Measurements from ENCODE around the gene TEDC2.
"Not testable (repeated sequence)": the region's sequence is repeated elsewhere in the genome, so short reads cannot be mapped to it uniquely, and the experiment has no call there.

TEDC2 gene

GRCh38 chr16:2459647-2460390 lies at the start of gene TEDC2:
Gene TEDC2, plus strand, starts transcription at chr16:2460109. Its CDS starts 36 bp downstream, at chr16:2460145.
- DNase-seq = peak; percentile 88

GRCh38 chr16:2415085-2415484 lies 44.8 kb upstream of the TEDC2 start:
- no peak for DNase-seq

- no peak for DNase-seq
These were observed 39.9 kb upstream of the TEDC2 start for GRCh38 chr16:2420035-2420434.

GRCh38 chr16:2422123-2422867 lies 37.6 kb upstream of the TEDC2 start:
- no peak for DNase-seq

GRCh38 chr16:2424061-2425007 lies 35.6 kb upstream of the TEDC2 start:
- DNase-seq = no peak

GRCh38 chr16:2425008-2425518 lies 34.8 kb upstream of the TEDC2 start:
- DNase-seq = no peak

GRCh38 chr16:2425825-2426430 lies 34.0 kb upstream of the TEDC2 start:
- DNase-seq = no peak

- DNase-seq = peak; percentile 38
These were observed 33.0 kb upstream of the TEDC2 start for GRCh38 chr16:2426941-2427361.

GRCh38 chr16:2427526-2427925 lies 32.4 kb upstream of the TEDC2 start:
- DNase-seq = no peak

GRCh38 chr16:2428051-2428783 lies 31.7 kb upstream of the TEDC2 start:
- no peak for DNase-seq

GRCh38 chr16:2428784-2429033 lies 31.2 kb upstream of the TEDC2 start:
- no peak for DNase-seq

GRCh38 chr16:2429034-2429770 lies 30.7 kb upstream of the TEDC2 start, which contains the start of gene CCNF:
Gene CCNF, plus strand, starts transcription at chr16:2429447. Its CDS starts 35 bp downstream, at chr16:2429482.
- DNase-seq = peak; percentile 89

GRCh38 chr16:2429771-2430663 lies 29.9 kb upstream of the TEDC2 start:
- no peak for DNase-seq

- no peak for DNase-seq
These were observed 27.6 kb upstream of the TEDC2 start for GRCh38 chr16:2432286-2432685.

GRCh38 chr16:2432801-2433505 lies 27.0 kb upstream of the TEDC2 start:
- no peak for DNase-seq

- not testable (repeated sequence) for DNase-seq
These were observed 24.7 kb upstream of the TEDC2 start for GRCh38 chr16:2435236-2435635.

- no peak for DNase-seq
These were observed 23.8 kb upstream of the TEDC2 start for GRCh38 chr16:2436110-2436509.

GRCh38 chr16:2437032-2437790 lies 22.7 kb upstream of the TEDC2 start:
- no peak for DNase-seq

- DNase-seq = no peak
These were observed 21.8 kb upstream of the TEDC2 start for GRCh38 chr16:2438121-2438520.

All from NCI-H226 (cell line).